Measurements from ENCODE around the gene PKNOX1.

Gene PKNOX1

GRCh38 chr21:42971897-42972275, 2.5 kb upstream of the PKNOX1 start:
- no peaks in the 10 kb centered on the region for H3K27me3 ChIP-seq (ENCODE audit: insufficient read depth, poor library complexity, severe bottlenecking)
- no peak for DNase-seq (ENCODE audit: low spot score)
- no peaks in the 10 kb centered on the region for H3K9me3 ChIP-seq (ENCODE audit: severe bottlenecking)
- no peak for ATAC-seq (ENCODE audit: low read depth)
- H3K27ac ChIP-seq (ENCODE audit: poor library complexity, severe bottlenecking), result no peak overlapping the region
- H3K36me3 ChIP-seq (ENCODE audit: low read depth), result peaks cover 7% of the 10 kb centered on the region
- H3K4me1 ChIP-seq (ENCODE audit: insufficient read depth, poor library complexity, severe bottlenecking), result peaks cover 7% of the 10 kb centered on the region
- TF ChIP-seq, protein P1, sequence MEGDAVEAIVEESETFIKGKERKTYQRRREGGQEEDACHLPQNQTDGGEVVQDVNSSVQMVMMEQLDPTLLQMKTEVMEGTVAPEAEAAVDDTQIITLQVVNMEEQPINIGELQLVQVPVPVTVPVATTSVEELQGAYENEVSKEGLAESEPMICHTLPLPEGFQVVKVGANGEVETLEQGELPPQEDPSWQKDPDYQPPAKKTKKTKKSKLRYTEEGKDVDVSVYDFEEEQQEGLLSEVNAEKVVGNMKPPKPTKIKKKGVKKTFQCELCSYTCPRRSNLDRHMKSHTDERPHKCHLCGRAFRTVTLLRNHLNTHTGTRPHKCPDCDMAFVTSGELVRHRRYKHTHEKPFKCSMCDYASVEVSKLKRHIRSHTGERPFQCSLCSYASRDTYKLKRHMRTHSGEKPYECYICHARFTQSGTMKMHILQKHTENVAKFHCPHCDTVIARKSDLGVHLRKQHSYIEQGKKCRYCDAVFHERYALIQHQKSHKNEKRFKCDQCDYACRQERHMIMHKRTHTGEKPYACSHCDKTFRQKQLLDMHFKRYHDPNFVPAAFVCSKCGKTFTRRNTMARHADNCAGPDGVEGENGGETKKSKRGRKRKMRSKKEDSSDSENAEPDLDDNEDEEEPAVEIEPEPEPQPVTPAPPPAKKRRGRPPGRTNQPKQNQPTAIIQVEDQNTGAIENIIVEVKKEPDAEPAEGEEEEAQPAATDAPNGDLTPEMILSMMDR (IDR thresholded peaks at IDR 0.05; ENCODE audit: poor library complexity, severe bottlenecking), result no peak
- H3K4me3 ChIP-seq (ENCODE audit: severe bottlenecking), result no peak overlapping the region

- Histone ChIP-seq H3K27me3 (ENCODE audit: insufficient read depth, poor library complexity, severe bottlenecking) (no peaks in the 10 kb centered on the region), H3K4me1 (ENCODE audit: insufficient read depth, poor library complexity, severe bottlenecking) (peaks cover 7% of the 10 kb centered on the region), H3K27ac (ENCODE audit: poor library complexity, severe bottlenecking) (peak overlapping the region; percentile 82), H3K9me3 (ENCODE audit: severe bottlenecking) (no peaks in the 10 kb centered on the region), H3K36me3 (ENCODE audit: low read depth) (peaks cover 11% of the 10 kb centered on the region), H3K4me3 (ENCODE audit: severe bottlenecking) (peak overlapping the region; percentile 31)
- TF ChIP-seq, protein P1 (IDR thresholded peaks at IDR 0.05; ENCODE audit: poor library complexity, severe bottlenecking), result no peak
- no peak for ATAC-seq (ENCODE audit: low read depth)
- no peak for DNase-seq (ENCODE audit: low spot score)
These were observed 912 bp upstream of the PKNOX1 start for GRCh38 chr21:42973309-42973990.

DNA sequence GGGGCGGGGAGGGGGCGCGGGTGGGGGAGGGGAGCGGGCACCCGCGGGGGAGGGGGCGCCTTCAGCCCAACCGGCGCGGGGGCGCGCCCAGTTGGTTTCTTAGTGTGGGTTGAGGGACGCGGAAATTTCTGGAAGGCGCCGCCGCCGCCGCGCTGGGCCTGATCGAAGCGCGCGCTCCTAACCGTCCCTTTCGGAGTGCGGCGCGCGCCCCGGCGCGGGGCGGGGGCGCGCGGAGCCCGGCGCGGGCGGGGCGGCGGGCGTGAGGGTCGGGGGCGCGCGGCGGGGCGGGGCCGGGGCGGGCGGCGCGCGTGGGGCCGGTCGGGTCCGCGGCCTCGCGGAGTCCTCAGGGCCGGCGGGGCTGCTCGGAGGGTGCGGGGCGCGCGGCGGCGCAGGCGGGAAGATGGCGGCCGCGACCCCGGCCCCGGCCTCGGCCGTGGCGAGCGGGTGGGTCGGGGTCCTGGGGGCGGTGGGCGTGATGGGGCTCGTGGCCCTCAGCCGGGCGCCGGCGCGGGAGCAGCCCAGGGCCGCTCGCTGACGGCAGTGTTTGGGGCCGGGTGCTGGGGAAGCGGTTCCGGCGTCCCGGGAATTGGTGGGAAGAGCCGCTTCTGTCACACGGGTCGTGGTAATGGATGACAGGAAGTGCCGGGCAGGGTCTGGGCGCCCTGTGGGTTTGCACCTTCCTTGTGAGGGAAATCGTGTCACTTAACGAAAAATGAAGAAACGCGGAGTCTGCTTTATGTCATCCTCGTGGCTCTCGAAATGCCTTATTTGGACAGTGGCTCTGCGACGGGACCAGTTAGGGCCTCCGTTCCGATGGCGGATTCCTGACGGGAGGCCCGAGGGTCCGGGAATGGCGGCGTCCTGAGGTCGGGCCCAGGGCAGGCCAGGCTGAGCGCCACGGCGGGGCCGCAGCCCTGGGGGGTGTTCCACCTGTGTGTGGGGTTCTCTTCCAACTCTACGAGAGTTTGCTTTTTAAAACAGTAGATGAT, 764 bp downstream of the PKNOX1 start:
- H3K4me3 ChIP-seq (ENCODE audit: severe bottlenecking), result peak overlapping the region; percentile 54
- H3K27ac ChIP-seq (ENCODE audit: poor library complexity, severe bottlenecking), result peak overlapping the region; percentile 82
- H3K9me3 ChIP-seq (ENCODE audit: severe bottlenecking), result no peaks in the 10 kb centered on the region
- TF ChIP-seq, protein P1 (IDR thresholded peaks at IDR 0.05; ENCODE audit: poor library complexity, severe bottlenecking), result no peak
- H3K4me1 ChIP-seq (ENCODE audit: insufficient read depth, poor library complexity, severe bottlenecking), result peaks cover 7% of the 10 kb centered on the region
- DNase-seq (ENCODE audit: low spot score) (no peak), ATAC-seq (ENCODE audit: low read depth) (peak; percentile 8; the same call in 1 of the 3 replicates)
- H3K36me3 ChIP-seq (ENCODE audit: low read depth), result peaks cover 21% of the 10 kb centered on the region
- no peaks in the 10 kb centered on the region for H3K27me3 ChIP-seq (ENCODE audit: insufficient read depth, poor library complexity, severe bottlenecking)

- DNase-seq (ENCODE audit: low spot score), result no peak
- H3K4me1 ChIP-seq (ENCODE audit: insufficient read depth, poor library complexity, severe bottlenecking), result peaks cover 7% of the 10 kb centered on the region
- H3K36me3 ChIP-seq (ENCODE audit: low read depth), result peaks cover 21% of the 10 kb centered on the region
- H3K9me3 ChIP-seq (ENCODE audit: severe bottlenecking), result no peaks in the 10 kb centered on the region
- peak overlapping the region; percentile 82 for H3K27ac ChIP-seq (ENCODE audit: poor library complexity, severe bottlenecking)
- TF ChIP-seq, protein P1 (IDR thresholded peaks at IDR 0.05; ENCODE audit: poor library complexity, severe bottlenecking), result no peak
- H3K27me3 ChIP-seq (ENCODE audit: insufficient read depth, poor library complexity, severe bottlenecking), result no peaks in the 10 kb centered on the region
- ATAC-seq (ENCODE audit: low read depth), result no peak
- peak overlapping the region; percentile 54 for H3K4me3 ChIP-seq (ENCODE audit: severe bottlenecking)
These were observed 1.7 kb downstream of the PKNOX1 start for GRCh38 chr21:42975886-42976608.

Data from RWPE2 (cell line).